ENCODE data around the gene TMEM185B.
A peak's percentile ranks its signal among the peaks of the same experiment; 100 is the strongest.

The TMEM185B gene

DNA sequence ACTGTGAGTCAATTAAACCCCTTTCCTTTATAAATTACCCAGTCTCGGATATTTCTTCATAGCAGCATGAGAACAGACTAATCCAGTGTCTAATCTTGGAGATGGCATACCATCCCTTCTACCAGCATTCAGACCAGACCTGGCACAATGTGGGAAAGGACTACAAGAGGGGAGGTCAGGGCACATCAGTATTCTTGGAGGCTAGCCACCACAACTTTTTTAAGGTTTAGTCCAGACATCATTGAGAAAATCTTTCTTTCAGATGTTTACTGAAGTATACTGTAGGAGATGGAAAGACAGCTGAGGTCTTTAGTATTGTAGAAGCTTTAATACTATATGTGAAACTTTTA lies 33.4 kb upstream of the TMEM185B start:
- no peak overlapping the region for H3K4me3 ChIP-seq (ENCODE audit: low read depth, low read length)
- no peak for TF ChIP-seq CTCF (IDR thresholded peaks at IDR 0.05; ENCODE audit: borderline replicate concordance, insufficient read depth, low read depth, low read length)

DNA sequence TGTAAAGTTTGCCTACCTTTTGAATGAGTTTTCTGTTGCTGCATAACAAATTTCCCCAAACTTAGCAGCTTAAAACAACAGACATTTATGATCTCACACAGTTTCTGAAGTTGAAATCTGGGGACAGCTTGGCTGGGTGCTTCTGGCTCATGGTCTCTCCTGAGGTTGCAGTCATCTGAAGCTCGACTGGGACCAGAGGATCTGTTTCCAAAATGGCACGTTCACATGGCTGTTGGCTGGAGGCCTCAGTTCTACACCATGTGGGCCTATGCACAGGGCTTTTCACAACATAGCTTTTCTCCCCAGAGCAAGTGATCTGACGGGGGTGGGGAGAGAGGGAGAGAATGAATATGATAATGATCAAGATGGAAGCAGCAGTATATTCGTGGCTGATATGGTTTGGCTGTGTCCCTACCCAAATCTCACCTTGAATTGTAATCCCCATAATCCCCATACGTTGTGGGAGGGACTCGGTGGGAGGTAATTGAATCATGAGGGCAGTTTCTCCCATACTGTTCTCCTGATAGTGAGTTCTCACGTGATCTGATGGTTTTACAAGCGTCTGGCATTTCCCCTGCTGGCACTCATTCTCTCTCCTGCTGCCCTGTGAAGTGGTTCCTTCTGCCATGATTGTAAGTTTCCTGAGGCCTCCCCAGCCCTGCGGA lies 32.9 kb upstream of the TMEM185B start:
- H3K4me3 ChIP-seq (ENCODE audit: low read depth, low read length): no peak overlapping the region
- TF ChIP-seq CTCF (IDR thresholded peaks at IDR 0.05; ENCODE audit: borderline replicate concordance, insufficient read depth, low read depth, low read length): no peak

GRCh38 chr2:120255071-120255470 lies 31.9 kb upstream of the TMEM185B start:
- no peak for TF ChIP-seq CTCF (IDR thresholded peaks at IDR 0.05; ENCODE audit: borderline replicate concordance, insufficient read depth, low read depth, low read length)
- H3K4me3 ChIP-seq (ENCODE audit: low read depth, low read length): no peak overlapping the region

DNA sequence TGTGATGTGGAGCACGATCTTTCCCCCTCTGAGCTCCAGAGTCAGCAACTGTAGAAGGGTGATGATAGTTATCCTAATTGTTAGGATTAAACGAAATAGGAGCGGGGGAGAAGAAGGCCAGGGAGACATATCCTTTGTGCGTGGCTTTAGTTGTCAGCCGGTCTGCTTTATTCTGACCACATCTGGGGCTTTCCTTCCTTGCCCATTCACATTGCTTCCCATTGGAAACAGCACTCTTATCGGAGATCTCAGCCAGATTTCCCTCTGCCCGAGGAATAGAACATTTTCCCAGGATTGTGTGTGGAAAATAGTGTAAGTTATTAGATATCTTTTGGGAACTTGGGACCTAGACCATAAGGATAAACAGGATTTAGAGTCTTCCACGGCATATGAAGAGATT lies 31.0 kb upstream of the TMEM185B start:
- TF ChIP-seq CTCF (IDR thresholded peaks at IDR 0.05; ENCODE audit: borderline replicate concordance, insufficient read depth, low read depth, low read length): no peak
- peak overlapping the region; percentile 63 for H3K4me3 ChIP-seq (ENCODE audit: low read depth, low read length)

DNA sequence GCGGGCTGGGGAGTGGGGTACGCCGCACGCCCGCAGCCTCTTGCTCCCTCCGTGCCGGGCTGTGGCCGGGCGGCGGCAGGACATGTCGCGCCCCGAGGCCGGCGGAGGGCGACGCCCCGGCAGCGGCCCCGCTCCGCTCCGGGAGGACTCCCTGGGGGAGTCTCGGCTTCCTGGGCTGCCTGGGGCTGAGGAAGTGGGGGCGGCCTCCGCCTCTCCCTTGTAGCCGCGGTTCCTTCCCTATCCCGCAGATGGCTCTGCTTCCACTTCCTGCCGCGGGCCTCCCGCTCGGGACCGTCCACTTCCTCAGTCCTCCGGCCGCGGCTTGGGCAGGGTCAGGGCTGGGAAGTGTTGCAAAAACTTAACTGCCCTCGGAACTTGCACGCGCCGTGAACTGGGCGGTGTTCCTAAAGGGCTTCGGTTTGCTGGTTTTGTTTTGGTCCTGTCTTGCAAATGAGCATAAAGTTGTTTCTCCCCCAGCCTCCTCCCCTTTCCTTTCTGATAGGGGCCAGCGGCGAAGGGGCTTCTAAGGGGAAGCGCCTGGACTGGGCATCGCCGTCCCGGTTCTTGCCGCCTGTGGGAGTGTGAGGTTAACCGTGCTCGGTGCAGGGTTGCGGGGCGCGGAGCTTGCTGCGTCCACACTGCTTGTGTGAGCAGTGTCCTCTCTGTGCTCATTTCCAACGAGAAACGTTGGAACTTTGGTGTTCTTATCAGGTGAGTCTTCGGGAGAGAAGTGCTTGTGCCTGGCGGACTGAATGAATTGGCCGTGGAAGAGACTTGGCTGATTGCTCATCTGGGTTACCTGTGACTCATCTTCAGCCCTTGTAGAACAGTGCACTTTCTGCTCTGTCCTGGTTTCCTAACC lies 30.1 kb upstream of the TMEM185B start:
- H3K4me3 ChIP-seq (ENCODE audit: low read depth, low read length): peak overlapping the region; percentile 63
- TF ChIP-seq CTCF (IDR thresholded peaks at IDR 0.05; ENCODE audit: borderline replicate concordance, insufficient read depth, low read depth, low read length): peak; percentile 31; the same call in 1 of the 2 replicates

- peak within 1 kb of the TSS; percentile 63 for H3K4me3 ChIP-seq (ENCODE audit: low read depth, low read length)
- no peak for TF ChIP-seq CTCF (IDR thresholded peaks at IDR 0.05; ENCODE audit: borderline replicate concordance, insufficient read depth, low read depth, low read length)
Measured at GRCh38 chr2:120252225-120253020, 29.2 kb upstream of the TMEM185B start, which contains the start of gene RALB. TSS of gene RALB (plus strand) at chr2:120252852. CDS start at chr2:120278665, 25,813 bp downstream.

Measured in GM12875 (cell line).